T-helper 1 cell treated with Interleukin-12 subunit alpha and Interleukin-12 subunit beta and Interleukin-4 antibody, amounts not matched to agents 30 ng/mL and 1 ng/mL, for 36 hours (primary cell): ENCODE data around the gene LSM6. TPM values are rescaled to one million over a fixed set of nuclear protein-coding genes. Genes with fewer than 3 reads are reported as not detected.

Source experiments
- intact Hi-C: fragments of 100-400 bp; cut with micrococcal nuclease; formaldehyde crosslinking; loops from one replicate; pipeline ENCODE4 v1.15.1; 2024
- total RNA-seq: library from RNA; stranded (reverse); gene quantifications from 2 replicates; pipeline ENCODE4 v1.2.3, GENCODE V29; 2022

LSM6 gene
- total RNA-seq, 1 donor from 2014 or later, result 47.6 TPM

- intact Hi-C loops, result no loop called here
These were observed 7.7 kb downstream of the LSM6 start for GRCh38 chr4:146183209-146183608.

- intact Hi-C loops, result no loop called here
These were observed 10.5 kb downstream of the LSM6 start for GRCh38 chr4:146186041-146186440.

- intact Hi-C loops, result no loop called here
These were observed 11.1 kb downstream of the LSM6 start for GRCh38 chr4:146186596-146186995.

- intact Hi-C loops, result no loop called here
These were observed 14.9 kb downstream of the LSM6 start for GRCh38 chr4:146190456-146190855.

- intact Hi-C loops, result no loop called here
These were observed 16.4 kb downstream of the LSM6 start for GRCh38 chr4:146191766-146192458.

GRCh38 chr4:146193628-146194027 lies 18.1 kb downstream of the LSM6 start:
- intact Hi-C loops, result no loop called here

GRCh38 chr4:146194212-146194611 lies 18.7 kb downstream of the LSM6 start:
- intact Hi-C loops, result no loop called here

- intact Hi-C loops, result no loop called here
These were observed 27.1 kb downstream of the LSM6 start for GRCh38 chr4:146202665-146203064.

- intact Hi-C loops, result no loop called here
These were observed 31.9 kb downstream of the LSM6 start for GRCh38 chr4:146207410-146207809.

- intact Hi-C loops, result no loop called here
These were observed 35.4 kb downstream of the LSM6 start for GRCh38 chr4:146210890-146211289.

GRCh38 chr4:146211440-146211839 lies 35.9 kb downstream of the LSM6 start:
- intact Hi-C loops, result no loop called here

GRCh38 chr4:146212781-146213180 lies 37.3 kb downstream of the LSM6 start:
- intact Hi-C loops, result no loop called here

- intact Hi-C loops, result no loop called here
These were observed 38.7 kb downstream of the LSM6 start, which contains the start of gene REELD1 for GRCh38 chr4:146214238-146214637. REELD1 (plus strand) TSS chr4:146214538; CDS start chr4:146216953, 2,415 bp downstream.

- intact Hi-C loops, result no loop called here
These were observed 46.8 kb downstream of the LSM6 start for GRCh38 chr4:146222313-146222712.

- intact Hi-C loops, result no loop called here
These were observed 48.9 kb downstream of the LSM6 start for GRCh38 chr4:146224326-146224966.

- intact Hi-C loops, result no loop called here
These were observed 53.9 kb downstream of the LSM6 start for GRCh38 chr4:146229406-146229805.

GRCh38 chr4:146232131-146232722 lies 56.7 kb downstream of the LSM6 start:
- intact Hi-C loops, result no loop called here

- intact Hi-C loops, result no loop called here
These were observed 60.2 kb downstream of the LSM6 start for GRCh38 chr4:146235654-146236177.

GRCh38 chr4:146236216-146236615 lies 60.7 kb downstream of the LSM6 start:
- intact Hi-C loops, result no loop called here

GRCh38 chr4:146237092-146237491 lies 61.6 kb downstream of the LSM6 start:
- intact Hi-C loops, result no loop called here

GRCh38 chr4:146238107-146238506 lies 62.6 kb downstream of the LSM6 start:
- intact Hi-C loops, result no loop called here
